Upper lobe of left lung (tissue), 4 donors: ENCODE results near the gene NDRG4.

Experiments
- POLR2A ChIP-seq, 4 donors: fragments of 450-650 bp; IDR thresholded peaks; one replicate each; pipeline ENCODE4 v1.5.1; 2016 to 2017; ENCODE audit warnings: antibody characterized with exemption in 4 of 4, mild to moderate bottlenecking in 2 of 4
- TF ChIP-seq, protein P1 (sequence below), 6 experiments: fragments of 450-650 bp in 4 of 6; fragments of 200-600 bp in 2 of 6; sonication (generic) in 2 of 6; IDR thresholded peaks; one replicate each; pipeline ENCODE4 v1.5.1; 2016 to 2019; ENCODE audit warnings: antibody characterized with exemption in 6 of 6

DNA sequence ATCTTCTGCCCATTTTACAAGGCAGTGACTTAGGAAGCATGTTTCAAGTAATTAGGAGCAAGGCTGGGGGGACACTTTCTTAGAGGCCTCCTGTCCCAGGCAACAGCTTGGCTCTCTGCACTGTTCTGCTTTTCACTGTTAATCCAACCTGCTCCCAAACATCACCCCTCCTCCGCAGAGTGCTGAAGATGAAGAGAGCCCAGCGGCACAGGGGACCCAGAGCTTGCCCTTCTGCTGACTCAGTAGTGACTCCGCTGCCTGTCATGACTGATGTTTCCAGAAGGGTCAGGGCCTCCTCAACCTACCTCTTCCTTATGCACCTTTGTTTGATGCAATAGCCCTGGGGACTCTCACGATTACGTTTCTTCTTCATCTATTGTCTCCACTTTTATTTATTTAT, 38.9 kb upstream of the NDRG4 start:
- TF ChIP-seq, protein P1, sequence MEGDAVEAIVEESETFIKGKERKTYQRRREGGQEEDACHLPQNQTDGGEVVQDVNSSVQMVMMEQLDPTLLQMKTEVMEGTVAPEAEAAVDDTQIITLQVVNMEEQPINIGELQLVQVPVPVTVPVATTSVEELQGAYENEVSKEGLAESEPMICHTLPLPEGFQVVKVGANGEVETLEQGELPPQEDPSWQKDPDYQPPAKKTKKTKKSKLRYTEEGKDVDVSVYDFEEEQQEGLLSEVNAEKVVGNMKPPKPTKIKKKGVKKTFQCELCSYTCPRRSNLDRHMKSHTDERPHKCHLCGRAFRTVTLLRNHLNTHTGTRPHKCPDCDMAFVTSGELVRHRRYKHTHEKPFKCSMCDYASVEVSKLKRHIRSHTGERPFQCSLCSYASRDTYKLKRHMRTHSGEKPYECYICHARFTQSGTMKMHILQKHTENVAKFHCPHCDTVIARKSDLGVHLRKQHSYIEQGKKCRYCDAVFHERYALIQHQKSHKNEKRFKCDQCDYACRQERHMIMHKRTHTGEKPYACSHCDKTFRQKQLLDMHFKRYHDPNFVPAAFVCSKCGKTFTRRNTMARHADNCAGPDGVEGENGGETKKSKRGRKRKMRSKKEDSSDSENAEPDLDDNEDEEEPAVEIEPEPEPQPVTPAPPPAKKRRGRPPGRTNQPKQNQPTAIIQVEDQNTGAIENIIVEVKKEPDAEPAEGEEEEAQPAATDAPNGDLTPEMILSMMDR (IDR thresholded peaks at IDR 0.05) = no peak
- TF ChIP-seq POLR2A (IDR thresholded peaks at IDR 0.05) = no peak
